Panc1 (cell line): ENCODE results near the gene PIPOX. TPM values are rescaled to one million over a fixed set of nuclear protein-coding genes. Genes with fewer than 3 reads are reported as not detected.

ENCODE experiments used
- ATAC-seq: fragments of 200-7000 bp; cut with Tn5 transposase; 2 replicates; pipeline ENCODE4 v1.9.1; 2020; ENCODE audit warnings: mild to moderate bottlenecking, moderate library complexity
- BruUV-seq: library from RNA; stranded (reverse); fragments of 400-500 nt; replicated peaks from 2 replicates; lab custom pipeline; 2021; lab: Mats Ljungman, UMichigan
- CTCF ChIA-PET: fragments of 300-600 bp; sonication (Branson Sonifier 250); formaldehyde crosslinking; loops from one replicate; lab custom pipeline; 2022; ENCODE audit warnings: antibody characterized with exemption; lab: Charles Lee
- POLR2A ChIA-PET: fragments of 300-600 bp; sonication (Branson Sonifier 250); formaldehyde crosslinking; loops from one replicate; lab custom pipeline; 2022; ENCODE audit warnings: antibody characterized with exemption; lab: Charles Lee
- DNase-seq: peaks from one replicate; pipeline ENCODE4 v3.0.0-alpha.2; 2010; ENCODE audit warnings: low read depth, low spot score
- H3K27ac ChIP-seq: 2 replicates; pipeline ENCODE4 v1.5.1; 2011; ENCODE audit warnings: mild to moderate bottlenecking, low read length, inconsistent platforms
- H3K27me3 ChIP-seq: fragments of 200-500 bp; sonication (Bioruptor generic); 2 replicates; pipeline ENCODE4 v1.6.0; 2014; ENCODE audit warnings: low read length, inconsistent platforms; ENCODE audit not compliant: control insufficient read depth, insufficient read depth
- H3K36me3 ChIP-seq: fragments of 200-500 bp; sonication (Bioruptor generic); 2 replicates; pipeline ENCODE4 v1.5.1; 2014; ENCODE audit warnings: inconsistent platforms, mild to moderate bottlenecking, low read length, moderate library complexity; ENCODE audit not compliant: control insufficient read depth, insufficient read depth
- H3K4me1 ChIP-seq: 2 replicates; pipeline ENCODE4 v1.5.1; 2011; ENCODE audit warnings: inconsistent platforms, mild to moderate bottlenecking, low read length, moderate library complexity; ENCODE audit not compliant: control insufficient read depth, insufficient read depth
- H3K4me3 ChIP-seq, 2 experiments: 2 replicates each; pipeline ENCODE4 v1.5.1; 2011 to 2012; ENCODE audit warnings: low read depth in 2 of 2, low read length in 2 of 2, mild to moderate bottlenecking in 2 of 2, inconsistent platforms in 1 of 2, moderate library complexity in 1 of 2
- H3K9me3 ChIP-seq: fragments of 200-500 bp; sonication (Bioruptor generic); 2 replicates; pipeline ENCODE4 v1.5.1; 2014; ENCODE audit warnings: low read depth, mild to moderate bottlenecking, inconsistent platforms, low read length, moderate library complexity; ENCODE audit not compliant: control insufficient read depth, insufficient read depth
- POLR2AphosphoS5 ChIP-seq: IDR thresholded peaks from 2 replicates; pipeline ENCODE4 v1.6.1; 2012; ENCODE audit warnings: mild to moderate bottlenecking, low read depth, low read length, moderate library complexity
- SIN3A ChIP-seq: IDR thresholded peaks from 2 replicates; pipeline ENCODE4 v1.6.1; 2012; ENCODE audit warnings: low read depth, mild to moderate bottlenecking, low read length, moderate library complexity, borderline replicate concordance; ENCODE audit not compliant: insufficient read depth
- TCF7L2 ChIP-seq: IDR thresholded peaks from 2 replicates; pipeline ENCODE4 v1.6.1; 2011; ENCODE audit warnings: mild to moderate bottlenecking, low read depth, low read length, inconsistent platforms
- in situ Hi-C: cut with HindIII; loops from 2 replicates; pipeline ENCODE4 v1.10.0; 2016; ENCODE audit warnings: low sequenced_read_pairs, low pct_unique_long_range_greater_than_20kb
- intact Hi-C: fragments of 100-400 bp; cut with micrococcal nuclease; formaldehyde crosslinking; loops from one replicate; pipeline ENCODE4 v1.10.0; 2022; ENCODE audit not compliant: unreplicated experiment
- total RNA-seq: library from RNA; stranded (reverse); gene quantifications from one replicate; pipeline ENCODE4 v1.2.1, GENCODE V29; 2021; ENCODE audit not compliant: unreplicated experiment
- TF ChIP-seq, protein P1 (sequence below), 2 experiments: IDR thresholded peaks; 2 replicates each; pipeline ENCODE4 v1.6.1; 2011 to 2012; ENCODE audit warnings: low read depth in 2 of 2, control low read depth in 1 of 2, low read length in 1 of 2, mild to moderate bottlenecking in 1 of 2, moderate library complexity in 1 of 2; ENCODE audit not compliant: insufficient read depth in 1 of 2
- TF ChIP-seq, protein P2 (sequence below): fragments of 450-650 bp; IDR thresholded peaks from 2 replicates; pipeline ENCODE4 v1.5.1; 2017; ENCODE audit warnings: mild to moderate bottlenecking

Gene PIPOX
- total RNA-seq, 1 experiment from 2014 or later: 2.4 TPM

DNA sequence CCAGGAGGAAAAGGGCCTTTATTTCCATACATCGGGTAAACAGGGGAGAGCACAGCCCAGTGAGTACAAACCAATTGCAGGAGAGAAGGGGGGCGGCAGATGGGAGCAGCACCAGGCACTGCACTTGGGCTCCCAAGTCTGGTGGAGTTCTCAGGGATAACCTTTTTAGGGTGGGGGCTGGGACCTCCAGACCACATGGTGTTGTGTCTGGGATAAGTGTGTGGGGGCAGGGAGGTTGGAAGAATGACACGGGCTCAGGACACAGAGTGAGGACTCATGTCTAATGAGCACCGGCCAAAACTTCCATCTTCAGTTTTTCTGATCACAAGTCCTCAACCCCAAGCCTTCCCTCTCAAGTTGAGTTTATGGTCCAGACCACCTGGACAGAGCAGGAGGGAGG, 30.6 kb downstream of the PIPOX start:
- Histone ChIP-seq H3K27ac (no peak overlapping the region), H3K9me3 (no peaks in the 10 kb centered on the region), H3K27me3 (no peaks in the 10 kb centered on the region), H3K4me3 (no peak overlapping the region), H3K36me3 (peaks cover 3% of the 10 kb centered on the region), H3K4me1 (no peaks in the 10 kb centered on the region)
- ChIA-PET CTCF (no interaction called here), POLR2A (no interaction called here)
- intact Hi-C loops: no loop called here
- no peak for TF ChIP-seq SIN3A
- TF ChIP-seq, protein P1, sequence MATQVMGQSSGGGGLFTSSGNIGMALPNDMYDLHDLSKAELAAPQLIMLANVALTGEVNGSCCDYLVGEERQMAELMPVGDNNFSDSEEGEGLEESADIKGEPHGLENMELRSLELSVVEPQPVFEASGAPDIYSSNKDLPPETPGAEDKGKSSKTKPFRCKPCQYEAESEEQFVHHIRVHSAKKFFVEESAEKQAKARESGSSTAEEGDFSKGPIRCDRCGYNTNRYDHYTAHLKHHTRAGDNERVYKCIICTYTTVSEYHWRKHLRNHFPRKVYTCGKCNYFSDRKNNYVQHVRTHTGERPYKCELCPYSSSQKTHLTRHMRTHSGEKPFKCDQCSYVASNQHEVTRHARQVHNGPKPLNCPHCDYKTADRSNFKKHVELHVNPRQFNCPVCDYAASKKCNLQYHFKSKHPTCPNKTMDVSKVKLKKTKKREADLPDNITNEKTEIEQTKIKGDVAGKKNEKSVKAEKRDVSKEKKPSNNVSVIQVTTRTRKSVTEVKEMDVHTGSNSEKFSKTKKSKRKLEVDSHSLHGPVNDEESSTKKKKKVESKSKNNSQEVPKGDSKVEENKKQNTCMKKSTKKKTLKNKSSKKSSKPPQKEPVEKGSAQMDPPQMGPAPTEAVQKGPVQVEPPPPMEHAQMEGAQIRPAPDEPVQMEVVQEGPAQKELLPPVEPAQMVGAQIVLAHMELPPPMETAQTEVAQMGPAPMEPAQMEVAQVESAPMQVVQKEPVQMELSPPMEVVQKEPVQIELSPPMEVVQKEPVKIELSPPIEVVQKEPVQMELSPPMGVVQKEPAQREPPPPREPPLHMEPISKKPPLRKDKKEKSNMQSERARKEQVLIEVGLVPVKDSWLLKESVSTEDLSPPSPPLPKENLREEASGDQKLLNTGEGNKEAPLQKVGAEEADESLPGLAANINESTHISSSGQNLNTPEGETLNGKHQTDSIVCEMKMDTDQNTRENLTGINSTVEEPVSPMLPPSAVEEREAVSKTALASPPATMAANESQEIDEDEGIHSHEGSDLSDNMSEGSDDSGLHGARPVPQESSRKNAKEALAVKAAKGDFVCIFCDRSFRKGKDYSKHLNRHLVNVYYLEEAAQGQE (IDR thresholded peaks at IDR 0.05; ENCODE audit: insufficient read depth in 1 of 2, low read depth in 2 of 2, low read length in 1 of 2): no peak
- TF ChIP-seq, protein P2, sequence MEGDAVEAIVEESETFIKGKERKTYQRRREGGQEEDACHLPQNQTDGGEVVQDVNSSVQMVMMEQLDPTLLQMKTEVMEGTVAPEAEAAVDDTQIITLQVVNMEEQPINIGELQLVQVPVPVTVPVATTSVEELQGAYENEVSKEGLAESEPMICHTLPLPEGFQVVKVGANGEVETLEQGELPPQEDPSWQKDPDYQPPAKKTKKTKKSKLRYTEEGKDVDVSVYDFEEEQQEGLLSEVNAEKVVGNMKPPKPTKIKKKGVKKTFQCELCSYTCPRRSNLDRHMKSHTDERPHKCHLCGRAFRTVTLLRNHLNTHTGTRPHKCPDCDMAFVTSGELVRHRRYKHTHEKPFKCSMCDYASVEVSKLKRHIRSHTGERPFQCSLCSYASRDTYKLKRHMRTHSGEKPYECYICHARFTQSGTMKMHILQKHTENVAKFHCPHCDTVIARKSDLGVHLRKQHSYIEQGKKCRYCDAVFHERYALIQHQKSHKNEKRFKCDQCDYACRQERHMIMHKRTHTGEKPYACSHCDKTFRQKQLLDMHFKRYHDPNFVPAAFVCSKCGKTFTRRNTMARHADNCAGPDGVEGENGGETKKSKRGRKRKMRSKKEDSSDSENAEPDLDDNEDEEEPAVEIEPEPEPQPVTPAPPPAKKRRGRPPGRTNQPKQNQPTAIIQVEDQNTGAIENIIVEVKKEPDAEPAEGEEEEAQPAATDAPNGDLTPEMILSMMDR: no peak
- no peak for TF ChIP-seq POLR2AphosphoS5
- TF ChIP-seq TCF7L2: no peak
- in situ Hi-C loops: no loop called here
- DNase-seq (no peak), ATAC-seq (no peak)
- no TSS peak for BruUV-seq

DNA sequence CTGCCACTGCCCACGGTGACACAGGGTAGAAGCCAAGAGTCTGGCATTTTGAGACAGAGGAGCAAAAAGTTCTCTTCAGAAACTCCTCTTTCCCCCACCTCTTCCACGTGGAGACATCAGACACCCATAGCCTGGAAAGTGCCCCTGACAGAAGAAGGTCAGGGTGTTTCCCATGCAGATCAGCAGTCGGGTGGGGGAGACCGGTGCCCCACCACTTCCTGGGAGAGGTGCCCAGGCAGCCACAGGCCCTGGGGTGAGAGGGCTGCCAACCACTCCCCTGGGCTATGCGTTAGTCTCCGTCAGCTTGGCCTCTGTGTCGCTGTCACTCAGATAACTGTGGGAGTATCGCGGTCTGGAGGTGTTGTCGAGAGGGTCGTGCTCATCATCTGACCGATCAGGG, 31.5 kb downstream of the PIPOX start:
- Histone ChIP-seq H3K4me1 (no peaks in the 10 kb centered on the region), H3K27ac (no peak overlapping the region), H3K4me3 (no peak overlapping the region), H3K36me3 (peaks cover 3% of the 10 kb centered on the region), H3K27me3 (no peaks in the 10 kb centered on the region), H3K9me3 (no peaks in the 10 kb centered on the region)
- ATAC-seq (no peak), DNase-seq (no peak)
- intact Hi-C loops (no loop called here), in situ Hi-C loops (no loop called here)
- TF ChIP-seq SIN3A: no peak
- TF ChIP-seq, protein P2: no peak
- TF ChIP-seq POLR2AphosphoS5: no peak
- TF ChIP-seq, protein P1 (IDR thresholded peaks at IDR 0.05; ENCODE audit: insufficient read depth in 1 of 2, low read depth in 2 of 2, low read length in 1 of 2): no peak
- TF ChIP-seq TCF7L2: no peak
- ChIA-PET CTCF (no interaction called here), POLR2A (no interaction called here)
- no TSS peak for BruUV-seq
